ENCODE results near the gene TH. TPM values are rescaled to one million over a fixed set of nuclear protein-coding genes. Genes with fewer than 3 reads are reported as not detected.

Gene TH
- total and polyA plus RNA-seq, 2 of the 4 experiments (the other 2 are of a cell fraction), result 0.10 TPM; not detected in 1

DNA sequence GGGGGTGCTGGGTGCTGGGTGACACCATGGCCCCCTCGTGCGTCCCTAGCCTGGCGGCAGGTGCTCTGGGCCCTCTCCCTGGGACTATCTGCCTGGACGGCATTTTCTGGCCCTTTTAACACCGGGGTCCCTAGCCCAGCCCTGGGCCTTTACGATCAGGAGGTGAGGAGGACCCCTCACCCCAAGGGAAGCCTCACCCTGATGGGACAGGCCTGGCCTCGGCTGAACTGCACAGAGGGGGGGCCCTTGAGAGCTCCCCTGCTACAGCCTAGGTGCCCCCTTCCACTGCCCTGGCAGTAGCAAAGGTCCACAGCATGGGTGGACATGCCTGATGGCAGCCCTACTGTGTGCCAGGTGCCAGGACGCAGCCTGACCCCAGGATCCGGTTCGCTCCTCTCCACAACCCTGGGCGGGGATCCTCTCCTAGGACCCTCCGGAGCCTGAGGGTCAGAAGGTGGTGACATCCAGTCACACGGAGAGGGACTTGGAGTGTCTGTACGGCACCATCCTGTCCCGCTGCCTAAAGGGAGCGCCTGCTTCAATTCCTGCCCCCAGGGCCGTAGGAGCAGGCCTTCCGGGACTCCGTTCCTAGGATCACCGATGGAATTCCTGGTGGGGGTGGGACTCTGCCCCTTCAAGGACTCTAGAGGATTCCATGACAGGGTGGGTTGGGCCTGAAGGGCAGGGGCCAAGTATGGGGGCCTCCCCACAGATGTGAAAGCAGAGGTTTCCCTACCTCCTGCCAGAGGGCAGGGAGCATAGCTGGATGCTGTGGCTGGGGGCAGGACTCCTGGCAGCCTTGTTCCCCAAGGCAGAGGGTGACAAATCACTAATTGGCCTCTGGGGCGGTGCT, 33.0 kb upstream of the TH start:
- Histone ChIP-seq H3K27me3 (ENCODE audit: control insufficient read depth, insufficient read depth, low read length) (peaks cover 16% of the 10 kb centered on the region), H2BK20ac (ENCODE audit: low read depth, low read length) (no peak overlapping the region), H3K56ac (ENCODE audit: extremely low read depth, insufficient read depth, low read length) (no peak overlapping the region), H2AK5ac (ENCODE audit: low read depth, low read length) (no peak overlapping the region), H2BK15ac (ENCODE audit: low read depth, low read length) (no peak overlapping the region), H3K4ac (ENCODE audit: low read depth, low read length) (no peak overlapping the region), H3K4me1 (ENCODE audit: control insufficient read depth, insufficient read depth, low read length) (no peaks in the 10 kb centered on the region), H3K9ac (ENCODE audit: low read depth, low read length) (no peak overlapping the region), H4K20me1 (ENCODE audit: insufficient read depth, low read length) (no peaks in the 10 kb centered on the region), H4K5ac (ENCODE audit: low read depth, low read length) (no peak overlapping the region), H2BK120ac (ENCODE audit: low read depth, low read length) (no peak overlapping the region), H2AK9ac (replicated peaks; ENCODE audit: low read depth, low read length, poor library complexity) (no peak overlapping the region), H3K4me2 (ENCODE audit: low read depth, low read length) (no peak overlapping the region), H3K14ac (replicated peaks; ENCODE audit: low read depth, low read length) (no peak overlapping the region), H3K23ac (ENCODE audit: low read depth, low read length) (no peak overlapping the region), H4K91ac (ENCODE audit: insufficient read depth, low read depth, low read length) (no peak overlapping the region), H3K4me3 (ENCODE audit: insufficient read depth, low read depth, low read length) (no peak overlapping the region), H3K27ac (ENCODE audit: insufficient read depth, low read length) (no peak overlapping the region), H4K8ac (ENCODE audit: low read depth in 2 of 2, low read length in 2 of 2) (no peak overlapping the region), H3K79me1 (ENCODE audit: low read depth in 1 of 2, low read length in 2 of 2) (no peaks in the 10 kb centered on the region), H2BK5ac (ENCODE audit: low read depth, low read length, poor library complexity, severe bottlenecking) (no peak overlapping the region), H3K9me1 (ENCODE audit: insufficient read depth, low read length) (no peaks in the 10 kb centered on the region), H3K9me3 (ENCODE audit: control insufficient read depth, insufficient read depth, low read length) (peaks cover 5% of the 10 kb centered on the region; the same call in 1 of the 2 replicates), H3K36me3 (ENCODE audit: control insufficient read depth, insufficient read depth, low read length) (no peaks in the 10 kb centered on the region), H2AFZ (replicated peaks; ENCODE audit: low read length, poor library complexity) (peak overlapping the region; percentile 43), H3K18ac (ENCODE audit: low read depth, low read length) (no peak overlapping the region)
- dilution Hi-C loops (cut with HindIII; ENCODE audit: low sequenced_read_pairs, unreplicated experiment) (no loop called here), in situ Hi-C loops (cut with MboI; ENCODE audit: low sequenced_read_pairs) (loop anchor here (5.0 kb wide), 1 partner anchor 213 kb away; no protein-coding TSS in a partner anchor), intact Hi-C loops (cut with micrococcal nuclease) (no loop called here)
- POLR2A ChIA-PET (ENCODE audit: unreplicated experiment), result no interaction called here
- TF ChIP-seq FOS (IDR thresholded peaks at IDR 0.05; ENCODE audit: low read depth, low read length) (no peak), POLR2A (IDR thresholded peaks at IDR 0.05; ENCODE audit: low read depth, low read length) (no peak), RAD21 (IDR thresholded peaks at IDR 0.05; ENCODE audit: low read length) (no peak), NFE2L2 (IDR thresholded peaks at IDR 0.05; ENCODE audit: low read depth, low read length) (no peak), CHD1 (IDR thresholded peaks at IDR 0.05; ENCODE audit: low read depth, low read length) (no peak), MAFK (IDR thresholded peaks at IDR 0.05; ENCODE audit: low read depth, low read length) (no peak), SMC3 (IDR thresholded peaks at IDR 0.05; ENCODE audit: low read depth, low read length) (no peak), MXI1 (IDR thresholded peaks at IDR 0.05; ENCODE audit: borderline replicate concordance, low read depth, low read length) (no peak)
- TF ChIP-seq, protein P1, sequence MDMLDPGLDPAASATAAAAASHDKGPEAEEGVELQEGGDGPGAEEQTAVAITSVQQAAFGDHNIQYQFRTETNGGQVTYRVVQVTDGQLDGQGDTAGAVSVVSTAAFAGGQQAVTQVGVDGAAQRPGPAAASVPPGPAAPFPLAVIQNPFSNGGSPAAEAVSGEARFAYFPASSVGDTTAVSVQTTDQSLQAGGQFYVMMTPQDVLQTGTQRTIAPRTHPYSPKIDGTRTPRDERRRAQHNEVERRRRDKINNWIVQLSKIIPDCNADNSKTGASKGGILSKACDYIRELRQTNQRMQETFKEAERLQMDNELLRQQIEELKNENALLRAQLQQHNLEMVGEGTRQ (IDR thresholded peaks at IDR 0.05; ENCODE audit: low read depth, low read length), result no peak
- BruUV-seq (replicated peaks), result no TSS peak
- ATAC-seq (ENCODE audit: low read depth), result no peak
- CTCF ChIA-PET, result no interaction called here
- 67% methylated on average over 11 of the region's 21 CpGs; no CpG with 5 or more reads in 1 of the 2 experiments for WGBS, 2 experiments (ENCODE audit: extremely low coverage in 2 of 2, insufficient read length in 1 of 2)
- no peak for DNase-seq
